Muscle layer of duodenum (tissue), 2 donors: Measurements from ENCODE around the gene AP5Z1.

ENCODE experiments used
- H3K27ac ChIP-seq: one replicate; pipeline ENCODE4 v1.7.0; 2013; ENCODE audit warnings: mild to moderate bottlenecking, low read length
- H3K27me3 ChIP-seq: one replicate; pipeline ENCODE4 v1.7.0; 2013; ENCODE audit warnings: low read depth, mild to moderate bottlenecking, control low read depth, low read length
- H3K36me3 ChIP-seq, 2 donors: one replicate each; pipeline ENCODE4 v1.7.0; 2013; ENCODE audit warnings: low read length in 2 of 2, control low read depth in 1 of 2, mild to moderate bottlenecking in 1 of 2; ENCODE audit not compliant: insufficient read depth in 2 of 2, control insufficient read depth in 1 of 2
- H3K4me1 ChIP-seq, 2 donors: one replicate each; pipeline ENCODE4 v1.7.0; 2013; ENCODE audit warnings: low read length in 2 of 2, mild to moderate bottlenecking in 2 of 2, control low read depth in 1 of 2, moderate library complexity in 1 of 2; ENCODE audit not compliant: insufficient read depth in 2 of 2, control insufficient read depth in 1 of 2
- H3K4me3 ChIP-seq, 2 donors: one replicate each; pipeline ENCODE4 v1.7.0; 2013; ENCODE audit warnings: low read length in 2 of 2, low read depth in 1 of 2, mild to moderate bottlenecking in 1 of 2
- H3K9me3 ChIP-seq, 2 donors: one replicate each; pipeline ENCODE4 v1.7.0; 2013; ENCODE audit warnings: low read length in 2 of 2, control low read depth in 1 of 2, mild to moderate bottlenecking in 1 of 2; ENCODE audit not compliant: control insufficient read depth in 1 of 2
- donor health status: healthy.

AP5Z1 gene

DNA sequence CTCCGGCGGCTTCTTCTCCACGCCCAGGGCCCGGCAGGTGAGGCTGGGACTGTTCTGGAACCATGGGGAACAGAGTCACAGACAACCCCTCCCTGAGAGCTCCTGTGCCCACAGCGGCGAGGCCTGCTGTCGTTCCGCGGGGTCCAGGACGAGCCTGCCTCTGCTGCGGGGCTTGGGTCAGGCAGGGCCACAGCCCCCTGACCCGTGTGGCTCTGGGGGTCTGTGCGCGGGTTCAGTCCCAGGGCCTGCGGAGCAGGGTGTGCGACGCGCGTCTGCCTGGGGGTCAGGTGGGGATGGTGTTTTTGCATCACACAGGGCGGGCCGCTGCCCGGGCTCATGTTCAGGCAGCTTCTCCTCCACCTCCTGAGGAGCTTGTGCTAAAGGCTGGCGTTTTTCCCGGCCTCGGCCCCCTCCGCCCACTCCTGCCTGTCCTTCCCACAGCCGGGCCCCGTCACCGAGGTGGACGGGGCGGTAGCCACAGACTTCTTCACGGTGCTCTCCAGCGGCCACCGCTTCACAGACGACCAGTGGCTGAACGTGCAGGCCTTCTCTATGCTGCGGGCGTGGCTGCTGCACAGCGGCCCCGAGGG is 8.4 kb downstream of the AP5Z1 start:
- no peaks in the 10 kb centered on the region for H3K27me3 ChIP-seq
- no peak overlapping the region for H3K4me3 ChIP-seq
- H3K4me1 ChIP-seq, result no peaks in the 10 kb centered on the region
- H3K27ac ChIP-seq, result no peak overlapping the region
- no peaks in the 10 kb centered on the region for H3K9me3 ChIP-seq
- peaks cover 33 to 82% of the 10 kb centered on the region in 2 donors for H3K36me3 ChIP-seq

DNA sequence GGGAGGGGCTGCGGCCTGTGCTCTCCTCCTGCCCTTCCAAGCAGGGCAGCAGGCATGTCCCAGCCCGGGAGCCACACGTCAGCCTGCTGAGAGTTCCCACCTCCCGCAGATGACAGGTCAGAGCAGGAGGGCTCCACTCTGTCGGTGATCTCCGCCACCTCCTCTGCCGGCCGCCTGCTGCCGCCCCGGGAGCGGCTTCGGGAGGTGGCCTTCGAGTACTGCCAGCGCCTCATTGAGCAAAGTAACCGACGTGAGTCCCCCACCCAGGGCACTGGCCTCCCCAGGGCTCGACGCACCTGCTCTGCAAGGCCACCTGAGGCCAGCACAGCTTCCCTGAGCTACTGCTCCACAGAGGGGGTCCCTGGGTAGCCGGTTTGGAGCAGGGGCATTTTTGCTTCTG is 9.4 kb downstream of the AP5Z1 start:
- Histone ChIP-seq H3K27ac (no peak overlapping the region), H3K4me1 (no peaks in the 10 kb centered on the region), H3K9me3 (no peaks in the 10 kb centered on the region), H3K4me3 (no peak overlapping the region), H3K36me3 (peaks cover 33 to 92% of the 10 kb centered on the region in 2 donors), H3K27me3 (no peaks in the 10 kb centered on the region)

DNA sequence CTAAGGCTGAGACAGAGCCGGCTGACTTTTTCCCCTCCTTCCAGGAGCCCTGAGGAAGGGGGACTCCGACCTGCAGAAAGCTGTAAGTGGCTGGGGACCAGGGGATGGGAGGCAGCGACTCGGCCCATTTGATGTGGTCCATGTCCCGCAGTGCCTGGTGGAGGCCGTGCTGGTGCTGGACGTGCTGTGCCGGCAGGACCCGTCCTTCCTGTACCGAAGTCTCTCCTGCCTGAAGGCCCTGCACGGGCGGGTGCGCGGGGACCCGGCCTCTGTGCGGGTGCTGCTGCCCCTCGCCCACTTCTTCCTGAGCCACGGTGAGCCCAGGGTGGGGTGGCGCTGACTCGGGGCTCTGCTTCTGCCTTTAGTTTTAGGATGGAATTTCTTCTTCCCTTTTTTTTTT is 9.9 kb downstream of the AP5Z1 start:
- Histone ChIP-seq H3K4me1 (no peaks in the 10 kb centered on the region), H3K36me3 (peaks cover 33 to 93% of the 10 kb centered on the region in 2 donors), H3K27me3 (no peaks in the 10 kb centered on the region), H3K27ac (no peak overlapping the region), H3K4me3 (no peak overlapping the region), H3K9me3 (no peaks in the 10 kb centered on the region)

DNA sequence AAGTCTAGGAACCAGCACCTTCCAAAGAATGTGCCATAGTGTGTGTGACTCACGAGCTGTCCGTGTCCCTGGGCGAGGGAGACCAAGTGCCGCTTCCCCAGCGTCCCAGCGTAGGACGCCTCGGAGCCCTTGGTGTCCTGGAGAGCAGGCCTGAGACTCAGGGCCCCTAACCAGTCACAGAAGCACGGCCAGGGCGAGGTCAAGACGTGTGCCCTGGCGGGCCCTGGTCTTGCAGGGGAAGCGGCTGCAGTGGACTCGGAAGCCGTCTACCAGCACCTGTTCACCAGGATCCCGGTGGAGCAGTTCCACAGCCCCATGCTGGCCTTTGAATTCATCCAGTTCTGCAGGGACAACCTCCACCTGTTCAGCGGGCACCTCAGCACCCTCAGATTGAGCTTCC is 10.6 kb downstream of the AP5Z1 start:
- Histone ChIP-seq H3K27me3 (no peaks in the 10 kb centered on the region), H3K9me3 (no peaks in the 10 kb centered on the region), H3K4me3 (no peak overlapping the region), H3K4me1 (no peaks in the 10 kb centered on the region), H3K36me3 (peaks cover 33 to 96% of the 10 kb centered on the region in 2 donors), H3K27ac (no peak overlapping the region)

DNA sequence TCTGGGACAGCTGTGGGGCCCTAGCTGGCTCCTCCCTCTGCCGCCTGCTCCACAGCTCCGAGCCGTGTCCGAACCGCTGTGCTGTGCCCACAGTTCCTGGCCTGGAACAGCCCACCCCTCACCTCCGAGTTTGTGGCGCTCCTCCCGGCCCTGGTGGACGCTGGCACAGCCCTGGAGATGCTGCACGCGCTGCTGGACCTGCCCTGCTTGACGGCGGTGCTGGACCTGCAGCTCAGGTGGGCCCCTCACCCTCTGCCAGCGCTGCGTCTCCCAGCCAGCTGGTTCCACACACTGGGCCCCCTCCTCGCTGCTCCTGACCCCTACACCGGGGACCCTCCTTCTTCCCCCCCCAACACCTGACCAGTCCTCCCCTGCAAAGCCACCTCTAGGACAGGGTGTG is 12.1 kb downstream of the AP5Z1 start:
- Histone ChIP-seq H3K9me3 (no peaks in the 10 kb centered on the region), H3K4me1 (peaks cover 0 to 7% of the 10 kb centered on the region in 2 donors), H3K27ac (no peak overlapping the region), H3K36me3 (peaks cover 19 to 88% of the 10 kb centered on the region in 2 donors), H3K4me3 (no peak overlapping the region), H3K27me3 (no peaks in the 10 kb centered on the region)

DNA sequence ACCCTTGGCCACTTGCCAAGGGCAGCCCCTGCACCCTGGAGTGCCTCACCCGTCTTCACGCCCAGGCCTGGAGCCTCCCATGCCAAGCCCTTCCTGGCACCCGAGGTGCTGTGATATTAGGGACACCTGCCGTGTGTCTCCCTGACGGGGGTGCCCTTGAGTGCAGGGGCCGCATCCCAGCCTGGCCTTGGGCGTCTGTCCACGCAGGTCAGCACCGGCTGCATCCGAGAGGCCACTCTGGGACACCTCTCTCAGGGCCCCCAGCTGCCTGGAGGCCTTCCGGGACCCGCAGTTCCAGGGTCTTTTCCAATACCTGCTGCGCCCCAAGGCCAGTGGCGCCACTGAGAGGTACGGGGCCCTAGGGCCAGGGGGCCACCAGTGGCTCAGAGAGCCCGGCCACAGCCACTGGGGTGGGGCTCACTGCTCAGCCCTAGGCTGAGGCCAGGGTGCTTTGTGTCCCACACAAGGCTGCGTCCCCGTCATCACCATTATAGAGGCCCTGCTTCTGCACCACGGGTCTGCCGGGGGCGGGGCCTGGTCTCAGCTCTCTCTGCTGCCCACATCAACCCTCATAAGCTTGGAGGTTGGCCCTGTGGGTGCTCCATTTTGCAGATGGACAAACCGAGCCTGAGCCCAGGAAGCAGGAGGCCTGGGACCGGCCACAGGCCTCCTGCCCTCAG is 12.7 kb downstream of the AP5Z1 start:
- Histone ChIP-seq H3K4me3 (no peak overlapping the region), H3K27me3 (no peaks in the 10 kb centered on the region), H3K27ac (no peak overlapping the region), H3K36me3 (peaks cover 15 to 83% of the 10 kb centered on the region in 2 donors), H3K9me3 (no peaks in the 10 kb centered on the region), H3K4me1 (peaks cover 0 to 12% of the 10 kb centered on the region in 2 donors)

DNA sequence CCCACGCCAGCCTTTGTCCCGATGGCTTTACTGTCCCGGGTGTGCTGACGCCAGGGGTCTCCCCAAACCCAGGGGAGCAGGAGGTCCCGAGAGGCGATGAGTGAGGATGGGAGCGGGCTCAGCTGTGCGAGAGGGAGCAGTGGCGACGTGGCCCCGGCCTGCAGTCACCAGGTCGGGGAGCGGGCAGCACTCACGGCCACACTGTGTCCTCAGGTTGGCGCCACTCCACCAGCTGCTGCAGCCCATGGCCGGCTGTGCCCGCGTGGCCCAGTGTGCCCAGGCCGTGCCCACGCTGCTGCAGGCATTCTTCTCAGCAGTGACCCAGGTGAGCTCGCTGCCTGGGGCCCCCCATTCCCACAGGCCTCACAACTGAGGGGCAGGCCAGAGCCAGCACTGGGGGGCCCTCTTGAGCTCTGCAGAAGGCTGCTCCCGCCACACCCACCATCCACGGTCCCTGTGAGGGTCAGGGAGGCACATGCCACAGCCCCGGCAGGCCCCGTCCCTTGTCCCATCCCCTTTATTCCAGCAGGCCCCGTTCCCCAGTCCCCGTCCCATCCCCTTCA is 13.3 kb downstream of the AP5Z1 start:
- Histone ChIP-seq H3K4me1 (peaks cover 0 to 12% of the 10 kb centered on the region in 2 donors), H3K27ac (no peak overlapping the region), H3K36me3 (peaks cover 12 to 76% of the 10 kb centered on the region in 2 donors), H3K4me3 (no peak overlapping the region), H3K27me3 (no peaks in the 10 kb centered on the region), H3K9me3 (no peaks in the 10 kb centered on the region)

DNA sequence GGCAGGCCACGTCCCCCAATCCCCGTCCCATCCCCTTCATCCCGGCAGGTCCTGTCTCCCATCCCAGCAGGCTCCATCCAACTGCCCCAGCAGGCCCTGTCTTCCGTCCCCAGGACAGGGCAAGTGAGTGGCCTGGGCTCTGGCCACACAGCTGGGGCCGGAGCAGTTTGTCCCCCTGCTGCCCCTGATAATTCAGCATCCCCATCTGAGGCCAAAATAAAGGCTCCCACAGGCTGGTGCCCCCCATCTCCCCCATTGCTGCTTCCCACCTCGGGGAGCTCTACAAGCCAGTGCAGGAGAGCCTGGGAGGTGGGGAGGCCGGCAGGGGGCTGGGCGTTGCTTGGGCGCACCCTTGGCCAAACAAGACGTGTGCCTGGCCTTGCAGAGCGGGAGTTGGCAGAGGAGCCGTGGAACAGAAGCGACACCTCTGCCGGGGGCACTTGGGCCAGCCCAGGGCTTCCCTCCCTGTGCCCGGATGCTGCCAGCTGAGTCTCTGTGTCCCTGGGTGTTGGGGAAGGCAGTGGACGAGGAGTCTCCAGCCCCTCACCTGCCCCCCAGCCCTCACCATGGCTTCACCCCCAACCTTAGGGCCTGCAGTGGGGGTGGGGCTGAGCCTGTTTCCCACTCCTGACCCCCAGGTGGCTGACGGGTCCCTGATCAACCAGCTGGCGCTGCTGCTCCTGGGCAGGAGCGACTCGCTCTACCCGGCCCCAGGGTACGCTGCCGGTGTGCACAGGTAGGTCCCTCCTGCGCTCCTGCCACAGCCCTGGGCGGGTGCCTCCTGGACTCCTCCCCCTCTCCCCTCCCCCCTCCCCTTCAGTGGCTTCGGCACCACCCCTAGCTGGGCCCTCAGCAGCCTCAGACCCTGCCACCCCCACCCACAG is 14.0 kb downstream of the AP5Z1 start:
- Histone ChIP-seq H3K27me3 (no peaks in the 10 kb centered on the region), H3K9me3 (no peaks in the 10 kb centered on the region), H3K4me1 (peaks cover 0 to 12% of the 10 kb centered on the region in 2 donors), H3K27ac (no peak overlapping the region), H3K4me3 (no peak overlapping the region), H3K36me3 (peaks cover 12 to 69% of the 10 kb centered on the region in 2 donors)

DNA sequence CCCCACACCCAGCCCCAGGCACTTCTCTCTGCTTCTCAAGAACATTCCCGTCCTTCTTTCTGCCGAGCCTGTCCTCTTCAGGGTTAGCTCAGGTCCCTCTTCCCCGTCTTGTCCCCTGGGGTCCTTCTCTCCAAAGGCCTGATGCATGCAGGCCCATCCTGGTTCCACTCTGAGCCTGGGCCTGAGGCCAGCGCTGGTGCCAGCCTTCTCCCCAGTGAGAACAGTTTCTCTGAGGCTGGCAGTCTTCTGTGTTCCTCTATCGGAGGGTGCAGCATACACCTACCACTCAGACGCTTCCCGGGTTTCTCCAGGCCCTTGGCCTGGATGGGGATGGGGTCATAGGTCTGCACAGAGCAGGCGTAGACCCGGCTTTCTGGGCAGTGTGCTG is 14.6 kb downstream of the AP5Z1 start:
- H3K4me3 ChIP-seq, result no peak overlapping the region
- H3K36me3 ChIP-seq, result peaks cover 12 to 63% of the 10 kb centered on the region in 2 donors
- H3K27me3 ChIP-seq, result no peaks in the 10 kb centered on the region
- no peaks in the 10 kb centered on the region for H3K9me3 ChIP-seq
- peaks cover 0 to 12% of the 10 kb centered on the region in 2 donors for H3K4me1 ChIP-seq
- H3K27ac ChIP-seq, result no peak overlapping the region

DNA sequence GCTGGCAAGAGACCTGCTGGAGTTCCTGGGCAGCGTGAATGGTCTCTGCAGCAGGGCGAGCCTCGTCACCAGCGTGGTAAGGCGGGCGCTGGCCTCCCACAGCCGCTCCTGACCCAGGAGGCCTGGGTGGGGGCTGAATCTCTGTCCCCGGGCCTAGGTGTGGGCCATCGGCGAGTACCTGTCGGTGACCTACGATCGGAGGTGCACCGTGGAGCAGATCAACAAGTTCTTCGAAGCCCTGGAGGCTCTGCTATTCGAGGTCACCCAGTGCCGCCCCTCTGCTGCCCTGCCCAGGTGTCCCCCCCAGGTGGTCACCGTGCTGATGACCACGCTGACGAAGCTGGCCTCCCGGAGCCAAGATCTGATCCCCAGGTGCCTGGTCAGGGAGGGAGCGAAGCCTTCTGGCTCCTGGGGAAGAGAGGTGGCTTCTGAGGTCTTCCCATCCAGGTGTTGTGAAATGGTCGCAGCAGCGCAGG is 15.1 kb downstream of the AP5Z1 start:
- H3K4me3 ChIP-seq, result no peak overlapping the region
- H3K9me3 ChIP-seq, result no peaks in the 10 kb centered on the region
- peaks cover 12 to 58% of the 10 kb centered on the region in 2 donors for H3K36me3 ChIP-seq
- H3K27me3 ChIP-seq, result no peaks in the 10 kb centered on the region
- no peak overlapping the region for H3K27ac ChIP-seq
- H3K4me1 ChIP-seq, result peaks cover 0 to 12% of the 10 kb centered on the region in 2 donors
